Gastroesophageal sphincter (tissue), 4 donors: ENCODE results near the gene PLOD2. TPM values are rescaled to one million over a fixed set of nuclear protein-coding genes. Genes with fewer than 3 reads are reported as not detected.

ENCODE experiments used
- ATAC-seq: fragments of 150-250 bp; one replicate; pipeline ENCODE4 v1.9.1; 2016; ENCODE audit warnings: mild to moderate bottlenecking, moderate library complexity
- H3K27ac ChIP-seq, 4 donors: fragments of 200-600 bp; sonication (generic) in 3 of 4; 1 replicate in 3 of 4; 2 replicates in 1 of 4; pipeline ENCODE4 v1.5.1; 2016 to 2019
- H3K27me3 ChIP-seq: fragments of 200-600 bp; sonication (generic); one replicate; pipeline ENCODE4 v1.5.1; 2019
- H3K36me3 ChIP-seq, 2 donors: fragments of 200-600 bp; sonication (generic); one replicate each; pipeline ENCODE4 v1.5.1; 2019; ENCODE audit warnings: control low read depth in 1 of 2
- H3K4me1 ChIP-seq, 3 donors: fragments of 200-600 bp; sonication (generic); 1 replicate in 2 of 3; 2 replicates in 1 of 3; pipeline ENCODE4 v1.5.1; 2016 to 2019; ENCODE audit warnings: control low read depth in 2 of 3
- H3K4me3 ChIP-seq, 2 donors: fragments of 200-600 bp; sonication (generic); one replicate each; pipeline ENCODE4 v1.5.1; 2019; ENCODE audit warnings: mild to moderate bottlenecking in 1 of 2, moderate library complexity in 1 of 2
- H3K9me3 ChIP-seq, 3 donors: fragments of 200-600 bp; sonication (generic); one replicate each; pipeline ENCODE4 v1.5.1; 2017 to 2019; ENCODE audit warnings: control low read depth in 2 of 3
- EP300 ChIP-seq: sonication (generic); formaldehyde crosslinking; IDR thresholded peaks from one replicate; pipeline ENCODE4 v1.6.1; 2017; ENCODE audit warnings: antibody characterized with exemption, mild to moderate bottlenecking
- POLR2A ChIP-seq, 2 donors: fragments of 450-650 bp; IDR thresholded peaks; one replicate each; pipeline ENCODE4 v1.6.1; 2017; ENCODE audit warnings: antibody characterized with exemption in 2 of 2, mild to moderate bottlenecking in 2 of 2, moderate library complexity in 1 of 2
- POLR2AphosphoS5 ChIP-seq: sonication (generic); formaldehyde crosslinking; IDR thresholded peaks from one replicate; pipeline ENCODE4 v1.6.1; 2017; ENCODE audit warnings: antibody characterized with exemption
- WGBS, 2 donors: methylation state at CpG; one replicate each; pipeline ENCODE4 v1.1.5; 2018; ENCODE audit warnings: low coverage in 1 of 2; 5-methylcytosine and 5-hydroxymethylcytosine counted together
- total RNA-seq, 4 donors: library from RNA; depleted of rRNA; stranded (reverse); fragments of >200 nt; gene quantifications; one replicate each; pipeline ENCODE4 v1.1.0, GENCODE V29; 2016
- TF ChIP-seq, protein P1 (sequence below), 4 experiments: fragments of 200-600 bp in 2 of 4; fragments of 450-650 bp in 2 of 4; sonication (generic) in 1 of 4; IDR thresholded peaks; one replicate each; pipeline ENCODE4 v1.5.1; 2017 to 2019; ENCODE audit warnings: antibody characterized with exemption in 4 of 4, mild to moderate bottlenecking in 2 of 4, moderate library complexity in 2 of 4

PLOD2 gene
- total RNA-seq, 4 donors from 2014 or later, result 55.1 to 100 (median 89.2) TPM

DNA sequence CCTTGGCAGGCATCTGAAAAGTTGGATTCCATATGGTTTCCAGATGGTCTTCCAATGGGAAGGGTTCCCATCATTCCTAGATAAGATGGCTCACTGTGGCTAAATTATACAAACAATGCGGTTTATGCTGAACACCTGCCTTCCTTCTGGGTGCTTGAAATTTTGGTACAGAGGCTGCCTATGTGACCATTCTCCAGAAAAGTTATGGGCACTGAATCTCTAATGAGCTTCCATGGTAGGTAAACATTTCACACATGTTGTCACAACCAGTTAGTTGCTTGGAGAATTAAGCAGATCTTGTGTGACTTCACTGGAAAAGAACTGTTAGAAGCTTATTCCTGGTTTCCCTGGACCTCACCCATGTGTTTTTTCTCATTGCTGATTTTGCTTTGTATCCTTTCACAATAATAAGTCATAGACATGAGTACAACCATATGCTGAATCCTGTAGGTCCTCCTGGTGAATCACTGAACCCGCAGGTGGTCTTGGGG is 30.1 kb downstream of the PLOD2 start:
- Histone ChIP-seq H3K36me3 (no peaks in the 10 kb centered on the region), H3K27me3 (no peaks in the 10 kb centered on the region), H3K27ac (peak overlapping the region in 3 of 4 donors; percentile 11 to 62 (median 42)), H3K9me3 (no peaks in the 10 kb centered on the region), H3K4me1 (peaks cover 8 to 84% (median 21%) of the 10 kb centered on the region in 3 donors), H3K4me3 (no peak overlapping the region)
- TF ChIP-seq EP300 (no peak), POLR2A (IDR thresholded peaks at IDR 0.05) (no peak), POLR2AphosphoS5 (no peak)
- TF ChIP-seq, protein P1, sequence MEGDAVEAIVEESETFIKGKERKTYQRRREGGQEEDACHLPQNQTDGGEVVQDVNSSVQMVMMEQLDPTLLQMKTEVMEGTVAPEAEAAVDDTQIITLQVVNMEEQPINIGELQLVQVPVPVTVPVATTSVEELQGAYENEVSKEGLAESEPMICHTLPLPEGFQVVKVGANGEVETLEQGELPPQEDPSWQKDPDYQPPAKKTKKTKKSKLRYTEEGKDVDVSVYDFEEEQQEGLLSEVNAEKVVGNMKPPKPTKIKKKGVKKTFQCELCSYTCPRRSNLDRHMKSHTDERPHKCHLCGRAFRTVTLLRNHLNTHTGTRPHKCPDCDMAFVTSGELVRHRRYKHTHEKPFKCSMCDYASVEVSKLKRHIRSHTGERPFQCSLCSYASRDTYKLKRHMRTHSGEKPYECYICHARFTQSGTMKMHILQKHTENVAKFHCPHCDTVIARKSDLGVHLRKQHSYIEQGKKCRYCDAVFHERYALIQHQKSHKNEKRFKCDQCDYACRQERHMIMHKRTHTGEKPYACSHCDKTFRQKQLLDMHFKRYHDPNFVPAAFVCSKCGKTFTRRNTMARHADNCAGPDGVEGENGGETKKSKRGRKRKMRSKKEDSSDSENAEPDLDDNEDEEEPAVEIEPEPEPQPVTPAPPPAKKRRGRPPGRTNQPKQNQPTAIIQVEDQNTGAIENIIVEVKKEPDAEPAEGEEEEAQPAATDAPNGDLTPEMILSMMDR (IDR thresholded peaks at IDR 0.05), result no peak
- no peak for ATAC-seq
- WGBS, 2 donors, result 67 to 86% methylated on average over 1 of the region's 2 CpGs

DNA sequence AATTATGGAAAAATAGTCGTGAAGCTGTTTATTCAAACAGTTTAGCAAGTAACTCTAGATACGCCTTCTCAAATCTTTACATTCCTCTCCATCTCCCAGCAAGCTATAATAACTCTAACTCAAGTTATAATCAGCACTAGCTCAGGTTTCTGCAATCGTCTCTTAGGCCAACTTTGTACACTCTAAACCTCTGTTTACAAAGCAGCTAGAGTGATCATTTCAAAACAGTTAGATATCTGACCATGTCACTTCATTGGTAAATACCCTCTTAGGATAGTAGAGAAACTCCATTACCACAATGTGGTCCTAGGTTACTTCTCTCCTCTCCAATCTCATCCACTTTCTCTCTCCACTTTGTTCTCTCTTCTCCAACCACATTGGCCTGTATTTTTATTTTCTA is 31.2 kb downstream of the PLOD2 start:
- Histone ChIP-seq H3K27me3 (no peaks in the 10 kb centered on the region), H3K4me3 (no peak overlapping the region), H3K27ac (peak overlapping the region in 2 of 4 donors; percentile 5 to 47), H3K36me3 (no peaks in the 10 kb centered on the region), H3K9me3 (no peaks in the 10 kb centered on the region), H3K4me1 (peaks cover 8 to 85% (median 17%) of the 10 kb centered on the region in 3 donors)
- no peak for TF ChIP-seq EP300
- ATAC-seq, result no peak
- WGBS, 2 donors, result 42 to 56% methylated on average over 3 of the region's 3 CpGs

DNA sequence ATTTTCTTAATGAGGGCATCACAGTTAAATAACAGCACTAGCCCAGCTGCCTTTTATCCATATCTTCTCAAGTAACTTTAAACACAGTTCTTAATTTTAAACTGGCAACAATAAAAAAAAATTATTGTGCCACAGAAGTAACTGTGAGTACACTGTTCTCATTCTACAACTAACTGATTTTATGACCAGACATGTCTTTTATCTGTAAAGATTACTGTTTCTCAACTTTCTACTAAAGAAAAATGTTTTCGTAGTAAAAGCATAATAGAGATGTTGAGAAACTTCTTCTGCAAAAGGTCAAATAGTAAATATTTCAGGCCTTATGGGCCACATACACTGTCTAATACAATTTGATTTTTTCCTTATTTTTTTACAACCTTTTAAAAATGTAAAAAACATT is 32.0 kb downstream of the PLOD2 start:
- ATAC-seq, result no peak
- no peaks in the 10 kb centered on the region for H3K9me3 ChIP-seq
- no peaks in the 10 kb centered on the region for H3K36me3 ChIP-seq
- H3K27ac ChIP-seq, result peak overlapping the region in 2 of 4 donors; percentile 5 to 47
- WGBS, 2 donors, result 67 to 77% methylated on average over 1 of the region's 1 CpG
- H3K4me3 ChIP-seq, result no peak overlapping the region
- H3K4me1 ChIP-seq, result peaks cover 5 to 84% (median 14%) of the 10 kb centered on the region in 3 donors
- TF ChIP-seq, protein P1 (IDR thresholded peaks at IDR 0.05), result no peak
- TF ChIP-seq POLR2A (IDR thresholded peaks at IDR 0.05) (no peak), POLR2AphosphoS5 (no peak), EP300 (no peak)
- no peaks in the 10 kb centered on the region for H3K27me3 ChIP-seq

DNA sequence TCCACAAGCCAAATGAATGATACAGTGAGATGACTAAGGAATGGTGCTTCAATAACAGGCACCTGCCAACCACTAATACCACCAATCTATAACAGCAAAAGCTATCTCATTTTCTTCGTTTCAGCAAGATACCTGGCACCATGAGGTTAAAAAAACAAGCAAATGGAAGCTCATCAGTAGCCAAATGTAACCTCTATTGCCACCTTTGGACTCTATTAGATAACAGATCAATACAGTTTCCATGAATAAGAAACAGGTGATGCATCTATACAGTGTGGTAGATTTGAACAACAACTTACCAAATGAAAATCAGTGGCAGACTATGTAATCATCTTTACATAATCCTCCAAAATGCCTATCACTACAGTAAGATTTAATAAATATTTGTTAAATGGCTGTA is 32.8 kb downstream of the PLOD2 start:
- no peaks in the 10 kb centered on the region for H3K9me3 ChIP-seq
- peak overlapping the region in 1 of 4 donors; percentile 47 for H3K27ac ChIP-seq
- no peak for ATAC-seq
- no peaks in the 10 kb centered on the region for H3K36me3 ChIP-seq
- H3K27me3 ChIP-seq, result no peaks in the 10 kb centered on the region
- TF ChIP-seq POLR2A (IDR thresholded peaks at IDR 0.05) (no peak), POLR2AphosphoS5 (no peak), EP300 (no peak)
- TF ChIP-seq, protein P1 (IDR thresholded peaks at IDR 0.05), result no peak
- 75 to 78% methylated on average over 1 of the region's 1 CpG for WGBS, 2 donors
- H3K4me3 ChIP-seq, result no peak overlapping the region
- peaks cover 0 to 78% (median 10%) of the 10 kb centered on the region in 3 donors for H3K4me1 ChIP-seq

DNA sequence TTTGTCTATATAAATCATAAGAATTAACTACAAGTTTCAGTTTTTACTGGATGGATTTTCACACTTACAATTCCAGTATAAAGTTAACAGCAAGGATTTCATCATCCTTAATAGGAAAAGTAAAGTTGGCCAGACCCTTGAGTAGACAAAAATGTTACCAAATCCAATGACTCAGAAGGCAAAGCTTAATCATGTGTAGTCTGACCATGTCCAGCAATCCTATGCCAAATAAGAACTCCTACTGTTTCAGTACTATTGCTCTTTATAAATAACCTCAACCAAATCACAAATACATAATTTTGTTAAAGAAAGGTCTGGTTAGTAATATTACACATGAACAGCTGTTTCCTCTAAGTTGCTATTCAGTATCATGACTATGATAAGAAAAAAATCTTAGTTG is 35.0 kb downstream of the PLOD2 start:
- TF ChIP-seq EP300, result no peak
- TF ChIP-seq POLR2AphosphoS5, result peak; percentile 93
- Histone ChIP-seq H3K4me1 (peaks cover 0 to 73% (median 16%) of the 10 kb centered on the region in 3 donors), H3K4me3 (no peak overlapping the region), H3K36me3 (peaks cover 0 to 9% of the 10 kb centered on the region in 2 donors), H3K9me3 (no peaks in the 10 kb centered on the region), H3K27ac (peak overlapping the region in 3 of 4 donors; percentile 18 to 54 (median 46)), H3K27me3 (no peaks in the 10 kb centered on the region)
- peak; percentile 91 for ATAC-seq

DNA sequence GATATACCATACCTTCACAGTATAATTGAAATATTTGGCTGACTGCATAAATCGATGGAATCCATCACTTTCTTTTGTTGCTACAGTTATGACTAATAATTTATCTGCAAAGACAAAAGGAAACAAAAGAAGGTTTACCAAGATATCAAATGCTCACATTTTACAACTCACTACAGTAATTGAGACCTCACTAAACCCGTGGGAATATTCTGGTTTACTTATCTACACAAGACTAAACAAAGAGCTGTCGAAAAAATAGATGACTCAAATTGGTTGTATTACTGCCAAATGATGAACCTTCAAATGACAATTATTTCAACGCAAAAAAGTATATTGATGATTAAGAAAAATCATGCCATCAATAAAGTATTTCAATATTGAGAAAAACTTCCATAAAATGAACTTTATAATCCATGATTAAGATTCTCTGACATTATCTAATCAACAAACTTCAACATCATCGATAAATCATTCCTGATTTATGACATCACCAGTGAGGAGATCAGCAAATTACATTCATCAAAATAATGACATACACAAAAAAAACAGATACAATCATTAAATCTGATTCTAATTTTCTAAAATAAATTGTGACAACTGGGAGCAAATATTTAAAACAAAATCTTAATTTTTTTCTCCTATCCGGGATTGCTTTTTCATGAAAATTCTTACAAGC is 36.7 kb downstream of the PLOD2 start:
- peaks cover 0 to 58% (median 13%) of the 10 kb centered on the region in 3 donors for H3K4me1 ChIP-seq
- WGBS, 2 donors, result 57 to 62% methylated on average over 6 of the region's 6 CpGs
- peaks cover 0 to 19% of the 10 kb centered on the region in 2 donors for H3K36me3 ChIP-seq
- TF ChIP-seq, protein P1 (IDR thresholded peaks at IDR 0.05), result no peak
- TF ChIP-seq EP300 (no peak), POLR2AphosphoS5 (no peak), POLR2A (IDR thresholded peaks at IDR 0.05) (no peak)
- no peaks in the 10 kb centered on the region for H3K9me3 ChIP-seq
- peak overlapping the region in 1 of 4 donors; percentile 54 for H3K27ac ChIP-seq
- no peak overlapping the region for H3K4me3 ChIP-seq
- no peak for ATAC-seq
- no peaks in the 10 kb centered on the region for H3K27me3 ChIP-seq
